ENCODE results near the gene SRRD.

DNA sequence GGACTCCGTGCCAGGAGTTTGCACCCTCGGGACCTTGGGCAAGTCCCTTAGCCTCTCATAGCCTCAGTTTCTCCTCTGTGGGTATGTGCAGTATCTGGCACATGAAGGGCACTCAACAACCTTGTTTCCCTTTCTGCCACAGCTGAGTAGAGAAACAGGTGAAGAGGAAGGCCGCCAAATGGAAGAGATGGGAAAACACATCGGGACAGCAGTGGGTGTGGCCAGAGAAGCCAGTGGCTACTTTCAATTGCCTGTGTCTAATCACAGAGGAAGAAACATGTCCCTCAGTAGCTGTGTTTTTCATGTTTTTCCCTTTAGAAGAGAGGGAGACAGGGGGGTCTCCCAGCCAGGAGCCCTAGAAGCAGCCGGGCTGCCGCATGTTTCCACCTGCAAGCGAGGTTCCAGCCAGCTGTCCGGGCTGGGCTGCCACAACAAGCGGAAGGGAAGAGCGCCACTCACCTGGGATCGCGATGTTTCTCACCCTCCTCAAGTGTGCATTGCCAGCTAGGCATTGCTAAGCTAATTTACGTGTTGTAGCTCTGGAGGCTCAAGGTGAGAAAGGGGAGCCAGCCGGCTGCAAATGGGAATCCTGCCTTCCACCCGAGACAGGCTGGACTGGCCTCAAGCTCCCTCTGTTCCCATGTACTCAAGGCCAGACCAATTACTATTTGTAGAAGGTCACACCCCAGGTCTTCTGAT is 38.0 kb upstream of the SRRD start:
- TF ChIP-seq, protein P1, sequence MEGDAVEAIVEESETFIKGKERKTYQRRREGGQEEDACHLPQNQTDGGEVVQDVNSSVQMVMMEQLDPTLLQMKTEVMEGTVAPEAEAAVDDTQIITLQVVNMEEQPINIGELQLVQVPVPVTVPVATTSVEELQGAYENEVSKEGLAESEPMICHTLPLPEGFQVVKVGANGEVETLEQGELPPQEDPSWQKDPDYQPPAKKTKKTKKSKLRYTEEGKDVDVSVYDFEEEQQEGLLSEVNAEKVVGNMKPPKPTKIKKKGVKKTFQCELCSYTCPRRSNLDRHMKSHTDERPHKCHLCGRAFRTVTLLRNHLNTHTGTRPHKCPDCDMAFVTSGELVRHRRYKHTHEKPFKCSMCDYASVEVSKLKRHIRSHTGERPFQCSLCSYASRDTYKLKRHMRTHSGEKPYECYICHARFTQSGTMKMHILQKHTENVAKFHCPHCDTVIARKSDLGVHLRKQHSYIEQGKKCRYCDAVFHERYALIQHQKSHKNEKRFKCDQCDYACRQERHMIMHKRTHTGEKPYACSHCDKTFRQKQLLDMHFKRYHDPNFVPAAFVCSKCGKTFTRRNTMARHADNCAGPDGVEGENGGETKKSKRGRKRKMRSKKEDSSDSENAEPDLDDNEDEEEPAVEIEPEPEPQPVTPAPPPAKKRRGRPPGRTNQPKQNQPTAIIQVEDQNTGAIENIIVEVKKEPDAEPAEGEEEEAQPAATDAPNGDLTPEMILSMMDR (IDR thresholded peaks at IDR 0.05), result no peak
- TF ChIP-seq POLR2A (IDR thresholded peaks at IDR 0.05), result no peak
